Measurements from ENCODE around the gene FAM151B. TPM values are rescaled to one million over a fixed set of nuclear protein-coding genes. Genes with fewer than 3 reads are reported as not detected.
"Not testable (repeated sequence)": the region's sequence is repeated elsewhere in the genome, so short reads cannot be mapped to it uniquely, and the experiment has no call there.

FAM151B gene
- total RNA-seq, 1 experiment from 2014 or later, result 2.4 TPM

GRCh38 chr5:80466669-80467485, 21.0 kb upstream of the FAM151B start:
- BruUV-seq (replicated peaks), result no TSS peak
- DNase-seq, result no peak
- Histone ChIP-seq H3K27me3 (replicated peaks; ENCODE audit: control insufficient read depth, insufficient read depth, low read length) (no peaks in the 10 kb centered on the region), H3K4me3 (ENCODE audit: low read depth, low read length) (no peak overlapping the region), H3K9me3 (peaks cover 7% of the 10 kb centered on the region; the same call in 1 of the 2 replicates), H3K4me1 (no peaks in the 10 kb centered on the region), H3K36me3 (ENCODE audit: control insufficient read depth, insufficient read depth, low read length) (peaks cover 5% of the 10 kb centered on the region)
- peaks cover 74% of the 10 kb centered on the region for H3K36me3 Mint-ChIP-seq (ENCODE audit: insufficient read depth, unreplicated experiment)
- ChIA-PET POLR2A (no interaction called here), CTCF (interaction anchor here (1.1 kb wide), 1 partner anchor 121 kb away, joined by 3 read pairs; no protein-coding TSS in a partner anchor)
- no peak overlapping the region for H3K27ac Mint-ChIP-seq (ENCODE audit: unreplicated experiment)
- H3K4me1 Mint-ChIP-seq (ENCODE audit: low read depth, unreplicated experiment), result no peaks in the 10 kb centered on the region
- H3K27me3 Mint-ChIP-seq (ENCODE audit: insufficient read depth, unreplicated experiment), result no peaks in the 10 kb centered on the region
- no peak for TF ChIP-seq CTCF (IDR thresholded peaks at IDR 0.05; ENCODE audit: insufficient read depth in 1 of 2, low read depth in 1 of 2, low read length in 1 of 2, severe bottlenecking in 1 of 2, unreplicated experiment in 1 of 2)
- H3K9me3 Mint-ChIP-seq (ENCODE audit: unreplicated experiment), result peaks cover 31% of the 10 kb centered on the region
- intact Hi-C loops (cut with micrococcal nuclease; ENCODE audit: unreplicated experiment), result no loop called here
- H3K4me3 Mint-ChIP-seq (ENCODE audit: unreplicated experiment), result no peak overlapping the region

- CTCF ChIA-PET, result no interaction called here
- no peak overlapping the region for H3K27ac Mint-ChIP-seq (ENCODE audit: unreplicated experiment)
- no peaks in the 10 kb centered on the region for H3K4me1 ChIP-seq
- no peaks in the 10 kb centered on the region for H3K27me3 Mint-ChIP-seq (ENCODE audit: insufficient read depth, unreplicated experiment)
- no peak overlapping the region for H3K4me3 Mint-ChIP-seq (ENCODE audit: unreplicated experiment)
- no peaks in the 10 kb centered on the region for H3K4me1 Mint-ChIP-seq (ENCODE audit: low read depth, unreplicated experiment)
- peaks cover 5% of the 10 kb centered on the region for H3K36me3 ChIP-seq (ENCODE audit: control insufficient read depth, insufficient read depth, low read length)
- H3K27me3 ChIP-seq (replicated peaks; ENCODE audit: control insufficient read depth, insufficient read depth, low read length), result no peaks in the 10 kb centered on the region
- DNase-seq, result no peak
- intact Hi-C loops (cut with micrococcal nuclease; ENCODE audit: unreplicated experiment), result no loop called here
- no peaks in the 10 kb centered on the region for H3K9me3 ChIP-seq
- TF ChIP-seq CTCF (IDR thresholded peaks at IDR 0.05; ENCODE audit: insufficient read depth in 1 of 2, low read depth in 1 of 2, low read length in 1 of 2, severe bottlenecking in 1 of 2, unreplicated experiment in 1 of 2), result no peak
- H3K4me3 ChIP-seq (ENCODE audit: low read depth, low read length), result no peak overlapping the region
- POLR2A ChIA-PET, result no interaction called here
- no TSS peak for BruUV-seq (replicated peaks)
- H3K36me3 Mint-ChIP-seq (ENCODE audit: insufficient read depth, unreplicated experiment), result peaks cover 61% of the 10 kb centered on the region
- peaks cover 31% of the 10 kb centered on the region for H3K9me3 Mint-ChIP-seq (ENCODE audit: unreplicated experiment)
Observed at GRCh38 chr5:80468131-80468530, 19.8 kb upstream of the FAM151B start.

- H3K4me3 Mint-ChIP-seq (ENCODE audit: unreplicated experiment); POLR2A ChIA-PET; CTCF ChIA-PET; BruUV-seq (replicated peaks); H3K4me1 ChIP-seq; H3K4me1 Mint-ChIP-seq (ENCODE audit: low read depth, unreplicated experiment); H3K36me3 ChIP-seq (ENCODE audit: control insufficient read depth, insufficient read depth, low read length); H3K27me3 ChIP-seq (replicated peaks; ENCODE audit: control insufficient read depth, insufficient read depth, low read length); H3K9me3 ChIP-seq; H3K27me3 Mint-ChIP-seq (ENCODE audit: insufficient read depth, unreplicated experiment); H3K4me3 ChIP-seq (ENCODE audit: low read depth, low read length); DNase-seq; H3K27ac Mint-ChIP-seq (ENCODE audit: unreplicated experiment); intact Hi-C loops (cut with micrococcal nuclease; ENCODE audit: unreplicated experiment): not testable (repeated sequence)
- peaks cover 13% of the 10 kb centered on the region for H3K9me3 Mint-ChIP-seq (ENCODE audit: unreplicated experiment)
- H3K36me3 Mint-ChIP-seq (ENCODE audit: insufficient read depth, unreplicated experiment), result peaks cover 52% of the 10 kb centered on the region
Observed at GRCh38 chr5:80470631-80471030, 17.3 kb upstream of the FAM151B start.

All from Caco-2 (cell line).